NCI-H1930 (cell line): ENCODE measurements around the gene SEPTIN1.
A peak's percentile ranks its signal among the peaks of the same experiment; 100 is the strongest.

Experiments
- DNase-seq, 2 experiments: peaks; one replicate each; lab custom pipeline; 2025; lab: John Stamatoyannopoulos, UW

The SEPTIN1 gene

DNA sequence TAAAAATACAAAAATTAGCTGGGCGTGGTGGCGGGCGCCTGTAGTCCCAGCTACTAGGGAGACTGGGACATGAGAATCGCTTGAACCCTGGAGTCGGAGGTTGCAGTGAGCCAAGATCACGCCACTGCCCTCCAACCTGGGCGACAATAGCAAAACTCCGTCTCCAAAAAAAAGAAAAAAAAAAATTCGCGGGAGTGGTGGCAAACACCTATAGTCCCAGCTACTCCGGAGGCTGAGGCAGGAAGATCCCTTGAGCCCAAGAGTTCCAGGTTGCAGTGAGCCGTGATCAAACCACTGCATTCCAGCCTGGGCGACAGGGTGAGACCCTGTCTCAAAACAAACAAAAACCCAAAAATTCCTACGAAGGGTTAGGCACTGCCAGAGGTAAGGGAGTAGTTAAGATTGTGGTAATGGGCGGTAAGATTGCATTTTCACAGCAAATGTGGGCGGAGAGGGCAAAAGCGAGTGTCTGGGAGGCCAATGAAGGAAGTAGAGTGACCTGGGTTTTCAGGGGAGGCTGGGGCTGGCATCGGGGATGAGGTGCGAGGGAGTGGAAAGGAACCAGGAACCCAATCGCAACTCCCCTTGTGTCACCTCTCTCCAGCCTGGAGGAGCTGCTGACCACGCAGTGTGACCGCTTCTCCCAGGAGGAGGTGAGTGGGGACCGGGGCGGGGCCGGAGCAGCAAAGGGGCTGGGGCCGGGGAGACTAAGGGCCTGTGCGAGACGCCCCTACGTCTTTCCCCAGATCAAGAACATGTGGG, 5.1 kb downstream of the SEPTIN1 start:
- DNase-seq: no peak

DNA sequence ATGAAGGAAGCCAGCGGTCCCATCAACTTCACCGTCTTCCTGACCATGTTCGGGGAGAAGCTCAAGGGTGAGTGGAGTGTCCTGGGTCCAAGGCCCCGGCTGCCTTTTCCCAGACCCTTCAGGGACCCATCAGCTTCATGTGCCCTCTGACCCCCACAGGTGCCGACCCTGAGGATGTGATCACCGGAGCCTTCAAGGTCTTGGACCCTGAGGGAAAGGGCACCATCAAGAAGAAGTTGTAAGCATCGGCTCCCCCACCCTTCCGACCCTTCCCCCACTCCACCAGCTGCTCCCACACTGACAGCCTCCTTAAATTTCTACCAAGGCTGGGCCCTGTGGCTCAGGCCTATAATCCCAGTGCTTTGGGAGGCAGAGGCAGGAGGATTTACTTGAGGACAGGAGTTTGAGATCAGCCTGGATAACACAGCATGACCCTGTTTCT, 5.9 kb downstream of the SEPTIN1 start:
- no peak for DNase-seq

DNA sequence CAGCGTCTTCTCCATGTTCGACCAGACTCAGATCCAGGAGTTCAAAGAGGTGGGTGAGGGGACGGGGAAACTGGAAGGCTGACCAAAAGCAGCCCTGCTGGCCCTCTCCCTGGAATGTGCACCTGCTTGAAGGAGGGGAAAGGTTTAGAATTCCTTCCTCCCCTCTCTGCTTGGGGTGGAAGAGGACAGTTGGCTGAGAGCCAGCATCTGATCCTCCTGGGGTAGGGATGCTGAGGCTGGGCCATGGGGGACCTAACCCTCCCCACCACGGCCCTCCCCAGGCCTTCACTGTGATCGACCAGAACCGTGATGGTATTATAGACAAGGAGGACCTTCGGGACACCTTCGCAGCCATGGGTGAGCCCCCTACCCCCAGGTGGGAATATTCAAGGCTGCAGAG, 6.5 kb downstream of the SEPTIN1 start:
- no peak for DNase-seq

DNA sequence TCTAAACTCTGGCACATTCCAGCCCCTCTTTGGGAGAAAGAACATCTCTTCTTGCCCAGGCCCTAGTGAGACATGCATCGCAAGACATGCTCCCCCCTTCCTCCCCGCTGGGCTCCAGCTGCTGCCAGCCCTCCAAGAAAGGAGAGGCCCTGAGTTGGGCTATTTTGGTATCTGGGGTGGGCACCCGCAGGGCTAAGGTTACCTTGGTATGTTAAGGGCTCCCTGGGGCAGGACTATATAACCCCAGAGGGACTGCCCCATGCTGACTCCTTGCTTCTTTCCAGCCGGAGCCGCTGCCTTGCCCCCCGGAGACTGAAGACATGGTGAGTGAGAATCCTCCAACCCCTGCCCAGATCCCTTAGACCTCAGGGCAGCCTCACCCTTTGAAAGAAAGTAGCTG, 7.8 kb downstream of the SEPTIN1 start, which contains the start of gene MYL11:
TSS of gene MYL11 (plus strand) at position 265 of the 400 bp plus-strand sequence. CDS start at position 321, 56 bp downstream.
- no peak for DNase-seq

DNA sequence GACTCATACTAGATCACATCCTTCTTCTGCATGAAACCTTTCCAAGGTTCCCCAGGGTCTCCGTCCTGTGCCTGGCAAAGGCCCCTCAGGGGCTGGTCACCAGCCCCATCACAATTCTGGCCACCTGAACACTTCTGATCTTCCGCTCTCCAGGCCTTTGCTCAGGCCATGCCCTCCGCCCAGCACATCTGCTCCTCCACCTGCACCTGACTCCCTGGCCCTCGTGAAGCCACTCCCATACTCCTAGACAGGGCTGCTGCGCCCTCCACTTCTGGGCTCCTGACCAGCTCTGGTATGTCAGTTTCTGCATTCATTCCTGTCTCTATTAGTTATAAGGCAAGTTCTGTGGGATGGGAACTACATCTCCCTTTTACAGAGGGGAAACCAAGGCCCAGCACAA, 9.6 kb downstream of the SEPTIN1 start:
- DNase-seq: no peak

GRCh38 chr16:30372038-30372712, 10.2 kb downstream of the SEPTIN1 start:
- DNase-seq: no peak

- no peak for DNase-seq
Observed at GRCh38 chr16:30371248-30371816, 11.0 kb downstream of the SEPTIN1 start.

DNA sequence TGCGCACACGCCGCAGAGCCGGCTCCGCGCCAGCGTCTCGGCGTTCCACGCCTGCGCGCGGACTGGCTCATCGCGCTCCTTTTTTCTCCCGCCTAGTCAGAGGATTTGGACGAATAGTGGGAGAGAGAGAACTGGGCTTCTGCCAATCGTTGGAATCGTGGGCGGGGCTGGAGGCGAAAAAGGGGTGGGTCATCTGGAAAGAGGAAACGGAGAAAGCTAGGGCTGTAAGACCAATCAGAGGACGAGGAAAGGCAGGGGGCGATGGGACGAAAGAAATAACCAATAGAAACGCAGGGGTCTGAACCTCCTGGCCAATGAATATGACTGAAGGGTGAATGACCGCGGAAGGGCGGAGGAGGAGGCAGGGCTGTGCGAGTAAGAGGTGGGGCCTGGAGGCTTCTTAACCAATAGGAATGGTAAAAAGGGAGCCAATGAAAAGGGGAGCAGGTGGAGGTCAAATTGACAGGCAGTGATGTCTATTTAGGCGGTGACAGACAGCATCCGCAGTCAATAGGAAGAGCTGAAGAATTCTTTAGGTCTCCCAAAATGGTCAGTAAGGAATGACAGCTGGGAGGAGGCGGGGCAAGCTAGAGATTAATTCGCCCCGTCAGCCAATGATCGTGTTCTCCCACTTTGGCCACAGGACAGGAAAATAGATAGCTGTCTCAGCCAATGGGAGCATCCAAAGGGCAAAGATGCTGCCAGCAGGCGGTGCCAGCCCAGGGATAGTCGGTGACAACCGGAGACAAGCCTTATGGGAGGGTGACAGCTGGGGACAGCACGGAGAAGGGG, 11.7 kb downstream of the SEPTIN1 start, which contains the start of gene TBC1D10B:
TSS of gene TBC1D10B (minus strand) at position 39 of the 792 bp plus-strand sequence. CDS start 311 bp downstream, outside the sequence.
- DNase-seq: peak; percentile 100

DNA sequence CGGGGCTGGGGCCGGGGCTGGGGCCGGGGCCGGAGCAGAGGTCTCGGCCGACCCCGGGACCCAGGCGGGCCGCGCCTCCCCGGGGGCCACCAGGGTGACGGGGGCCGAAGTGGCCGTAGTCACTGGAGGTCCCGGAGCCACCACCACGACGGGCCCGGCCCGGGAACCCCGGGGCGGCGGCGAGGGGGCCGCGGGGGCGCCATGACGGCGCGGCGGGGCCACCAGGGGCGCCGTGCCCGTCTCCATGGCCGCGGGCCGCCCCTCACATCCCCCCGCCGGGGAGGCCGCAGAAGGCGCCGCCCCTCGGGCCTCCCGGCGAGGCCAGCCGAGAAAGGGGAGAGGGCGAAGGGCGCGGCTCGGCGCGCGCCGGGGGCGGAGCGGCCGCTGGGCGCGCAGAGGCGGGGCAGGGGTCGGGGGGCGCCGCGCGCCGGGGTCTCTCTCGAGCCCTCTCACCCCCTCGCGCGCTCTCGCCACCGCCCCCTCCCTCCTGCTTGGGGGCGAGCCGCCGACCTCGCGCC, 12.4 kb downstream of the SEPTIN1 start:
- DNase-seq: no peak

DNA sequence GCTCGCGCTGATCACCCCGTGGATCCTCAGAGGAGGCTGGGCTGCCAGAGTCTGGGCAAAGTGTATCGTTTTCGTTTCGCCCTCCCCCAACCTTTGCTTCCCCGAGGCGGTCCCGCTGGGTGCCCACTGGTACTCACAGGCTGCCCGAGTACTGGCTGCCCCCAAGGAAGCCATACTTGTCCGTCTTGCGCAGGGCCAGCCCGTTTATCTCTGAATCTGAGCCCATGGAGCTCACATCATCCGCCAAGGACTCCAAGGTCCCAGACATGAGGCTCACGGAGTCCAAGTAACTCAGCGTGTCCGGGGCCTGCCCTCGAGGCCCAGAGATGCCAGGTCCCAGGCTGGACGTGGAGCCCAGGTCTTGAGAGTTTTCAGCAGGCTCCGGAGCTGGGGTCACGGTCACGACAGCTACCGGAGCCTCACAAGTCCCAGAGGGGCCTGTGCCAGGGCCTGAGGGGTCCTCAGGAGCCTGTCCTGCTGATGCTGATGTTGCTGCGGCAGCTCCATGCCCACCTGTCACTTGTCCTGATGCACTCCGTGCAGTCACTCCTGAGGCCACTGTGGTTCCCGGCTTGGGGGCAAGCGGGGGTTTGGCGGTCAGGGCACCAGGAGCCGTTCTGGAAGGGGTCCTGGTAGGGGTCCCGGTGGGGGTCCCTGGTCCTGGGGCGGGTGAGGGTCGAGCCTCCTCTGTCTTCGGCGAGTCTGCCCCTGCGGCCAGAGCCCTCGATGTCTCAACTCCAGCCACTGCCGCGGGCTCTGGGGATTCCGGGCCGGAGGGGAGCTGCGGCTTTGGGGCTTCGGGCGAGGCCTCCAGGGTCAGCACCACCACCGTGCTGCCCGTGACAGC, 13.0 kb downstream of the SEPTIN1 start:
- no peak for DNase-seq

DNA sequence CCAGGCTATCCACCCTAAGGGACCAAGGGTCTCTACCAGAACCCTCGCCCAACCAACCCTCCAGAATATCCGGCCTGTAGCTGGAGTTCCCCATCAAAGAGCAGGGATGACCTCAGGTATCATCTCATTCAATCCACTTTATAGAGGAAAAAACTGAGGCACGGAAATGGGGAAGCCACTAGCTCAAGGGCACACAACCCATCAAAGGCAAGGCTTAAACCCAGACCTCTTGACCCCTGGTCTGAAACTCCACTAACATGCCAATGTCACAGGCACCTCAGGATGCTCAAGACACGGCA, 13.6 kb downstream of the SEPTIN1 start:
- no peak for DNase-seq

- no peak for DNase-seq
Observed at GRCh38 chr16:30368122-30368791, 14.1 kb downstream of the SEPTIN1 start.

DNA sequence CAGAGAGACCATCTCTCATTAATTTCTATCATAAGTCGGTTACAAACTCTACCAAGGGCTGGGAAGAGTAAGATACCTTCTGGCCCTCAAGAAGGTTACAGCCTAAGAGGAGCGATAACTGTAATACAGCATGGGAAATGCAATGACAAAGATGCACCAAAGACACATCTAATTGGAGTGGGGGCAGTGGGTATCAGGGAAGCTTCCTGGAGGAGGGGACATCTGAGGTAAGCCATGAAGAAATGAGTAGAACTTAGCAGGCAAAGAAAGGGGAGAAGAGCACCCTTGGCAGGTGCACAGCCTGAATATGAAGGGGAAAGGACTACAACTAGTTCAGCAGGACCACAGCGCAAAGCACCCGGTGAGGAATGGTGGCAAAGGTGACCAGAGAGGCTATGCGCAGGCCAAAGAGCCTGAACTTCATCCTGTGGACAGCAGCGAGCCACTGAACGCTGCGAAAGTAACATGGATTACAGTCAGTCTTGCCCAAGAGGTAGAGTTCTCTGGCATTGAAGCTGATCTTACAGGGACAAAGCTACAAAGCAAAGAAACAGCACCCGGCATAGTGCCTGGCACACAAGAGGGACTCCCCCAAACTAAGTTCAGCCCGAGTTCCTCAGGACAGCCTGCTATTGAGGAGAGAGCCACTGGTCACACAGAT, 14.9 kb downstream of the SEPTIN1 start:
- DNase-seq: no peak

DNA sequence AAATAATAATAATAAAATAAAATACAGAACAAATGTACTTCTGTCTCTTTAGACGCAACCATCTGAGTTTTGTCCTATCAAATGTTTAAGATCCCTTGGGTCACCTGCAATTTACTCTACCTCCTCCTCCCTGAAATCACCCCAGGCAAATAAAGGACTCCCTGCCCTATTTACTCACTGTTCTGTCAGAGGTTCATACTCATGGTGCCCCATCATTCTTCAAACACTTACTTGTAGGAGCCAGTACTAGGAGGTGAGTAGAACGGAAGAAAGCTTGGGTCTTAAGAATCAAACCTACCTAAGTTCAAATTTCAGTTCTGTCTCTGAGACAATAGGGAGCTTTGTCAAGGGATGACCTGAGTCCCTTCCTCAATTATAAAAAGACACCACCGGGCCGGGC, 15.8 kb downstream of the SEPTIN1 start:
- DNase-seq: no peak

- DNase-seq: no peak
Observed at GRCh38 chr16:30365200-30365599, 17.2 kb downstream of the SEPTIN1 start.

- DNase-seq: no peak
Observed at GRCh38 chr16:30361180-30361579, 21.2 kb downstream of the SEPTIN1 start.

GRCh38 chr16:30359871-30360170, 22.5 kb downstream of the SEPTIN1 start:
- DNase-seq: no peak

DNA sequence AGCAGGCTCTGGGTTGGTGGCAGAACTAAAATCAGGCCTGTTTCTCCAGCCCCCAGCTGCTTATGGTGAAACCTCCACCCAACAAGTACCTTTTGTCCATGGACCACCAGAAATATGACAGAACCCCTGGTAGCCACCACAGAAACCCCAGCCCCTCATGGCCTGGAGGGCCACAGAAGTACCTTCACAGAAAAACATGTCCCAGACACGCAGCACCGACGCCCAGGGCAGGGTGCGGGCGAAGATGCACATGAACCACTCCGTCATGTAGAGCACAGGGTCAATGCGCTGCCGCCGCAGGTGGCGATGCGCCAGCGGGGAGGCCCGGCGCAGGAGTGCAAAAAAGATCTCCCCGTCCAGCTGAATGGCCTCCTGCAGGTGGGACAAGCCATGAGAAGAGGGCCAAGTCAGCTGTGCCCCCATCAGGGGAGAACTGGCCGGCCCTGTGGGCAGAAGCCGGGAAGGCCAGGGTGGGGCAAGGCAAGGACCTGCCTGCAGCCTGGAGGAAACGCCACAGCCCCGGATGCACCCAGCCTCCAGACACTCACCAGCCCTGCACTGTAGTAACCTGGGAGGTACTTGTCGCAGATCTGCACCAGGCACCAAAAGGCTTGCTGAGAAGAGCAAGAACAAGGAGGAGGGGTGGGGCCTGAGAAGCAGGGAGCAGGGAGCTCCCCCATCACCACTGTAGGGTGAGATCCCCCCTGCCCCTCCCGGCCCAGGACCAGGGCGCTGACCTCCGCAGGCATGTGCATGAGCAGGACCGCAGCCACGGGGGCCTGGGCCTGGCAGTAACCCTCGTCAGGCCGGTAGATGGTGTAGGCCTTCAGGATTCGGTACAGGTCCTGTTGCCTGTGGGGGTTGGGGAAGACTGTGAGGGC, 23.1 kb downstream of the SEPTIN1 start:
- no peak for DNase-seq

DNA sequence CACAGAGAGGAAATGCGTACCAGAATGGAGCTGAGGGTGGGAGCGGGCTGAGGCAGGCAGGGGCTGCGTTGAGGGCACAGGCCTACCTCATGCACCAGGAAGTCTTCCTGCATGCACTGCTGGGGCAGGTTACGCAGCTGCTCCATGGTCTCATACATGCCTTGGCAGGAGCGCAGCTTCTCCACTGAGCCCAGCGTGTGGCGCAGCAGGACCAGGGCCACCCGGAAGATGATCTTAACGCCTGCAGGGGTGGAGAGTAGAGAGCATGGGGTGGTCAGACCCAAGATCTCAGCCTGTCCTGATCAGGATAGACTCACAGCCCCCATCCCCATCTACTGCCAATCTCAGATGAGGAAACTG, 23.8 kb downstream of the SEPTIN1 start:
- DNase-seq: no peak
